ENCODE results near the gene AK1. TPM values are rescaled to one million over a fixed set of nuclear protein-coding genes. Genes with fewer than 3 reads are reported as not detected.

AK1 gene
- total RNA-seq, 1 donor, result 121 TPM

GRCh38 chr9:127903557-127904475 is 26.3 kb upstream of the AK1 start:
- TF ChIP-seq CTCF (IDR thresholded peaks at IDR 0.05; ENCODE audit: insufficient read depth, low read length), result no peak
- no peak for DNase-seq (ENCODE audit: low read depth)
- H3K4me3 ChIP-seq (ENCODE audit: low read depth, low read length), result no peak overlapping the region

- peak; percentile 62 for DNase-seq (ENCODE audit: low read depth)
- no peak for TF ChIP-seq CTCF (IDR thresholded peaks at IDR 0.05; ENCODE audit: insufficient read depth, low read length)
- H3K4me3 ChIP-seq (ENCODE audit: low read depth, low read length), result peak within 1 kb of the TSS; percentile 84
These were observed 21.9 kb upstream of the AK1 start, which contains the start of gene ST6GALNAC6 for GRCh38 chr9:127899128-127899943. Gene ST6GALNAC6, minus strand, starts transcription at chr9:127899603. Its CDS starts 1,622 bp downstream, at chr9:127897981.

GRCh38 chr9:127898433-127899127 is 21.1 kb upstream of the AK1 start:
- DNase-seq (ENCODE audit: low read depth), result peak; percentile 94
- no peak for TF ChIP-seq CTCF (IDR thresholded peaks at IDR 0.05; ENCODE audit: insufficient read depth, low read length)
- peak overlapping the region; percentile 84 for H3K4me3 ChIP-seq (ENCODE audit: low read depth, low read length)

- DNase-seq (ENCODE audit: low read depth), result peak; percentile 82
- H3K4me3 ChIP-seq (ENCODE audit: low read depth, low read length), result peak overlapping the region; percentile 56
- no peak for TF ChIP-seq CTCF (IDR thresholded peaks at IDR 0.05; ENCODE audit: insufficient read depth, low read length)
These were observed 19.8 kb upstream of the AK1 start for GRCh38 chr9:127897193-127897692.

- peak overlapping the region; percentile 56 for H3K4me3 ChIP-seq (ENCODE audit: low read depth, low read length)
- no peak for TF ChIP-seq CTCF (IDR thresholded peaks at IDR 0.05; ENCODE audit: insufficient read depth, low read length)
These were observed 19.1 kb upstream of the AK1 start for GRCh38 chr9:127896395-127897192.

More at GRCh38 chr9:127896395-127897192, 19.1 kb upstream of the AK1 start:
- no peak for DNase-seq (ENCODE audit: low read depth)
